SK-N-SH treated with all-trans-retinoic acid at 6 μM for 48 hours (cell line): ENCODE results near the gene OR6N1.

Source experiments
- ATAC-seq: fragments of 200-7000 bp; cut with Tn5 transposase; 3 replicates; pipeline ENCODE4 v1.9.1; 2020; ENCODE audit warnings: mild to moderate bottlenecking, moderate library complexity
- ARNTL ChIP-seq: fragments of 450-650 bp; formaldehyde crosslinking; IDR thresholded peaks from 2 replicates; pipeline ENCODE4 v1.5.0; 2020; ENCODE audit warnings: low read depth, mild to moderate bottlenecking, moderate library complexity, borderline replicate concordance
- BACH2 ChIP-seq: fragments of 250-450 bp; sonication (Bioruptor Pico); IDR thresholded peaks from 2 replicates; pipeline ENCODE4 v1.9.0; 2021; ENCODE audit warnings: mild to moderate bottlenecking, borderline replicate concordance
- CSDC2 ChIP-seq: fragments of 250-450 bp; sonication (Bioruptor Pico); IDR thresholded peaks from 2 replicates; pipeline ENCODE4 v1.5.0; 2020; ENCODE audit warnings: mild to moderate bottlenecking, moderate library complexity
- ESRRG ChIP-seq: fragments of 250-450 bp; sonication (Bioruptor Pico); IDR thresholded peaks from 2 replicates; pipeline ENCODE4 v1.6.1; 2021; ENCODE audit warnings: mild to moderate bottlenecking
- GLIS3 ChIP-seq: fragments of 250-450 bp; sonication (Bioruptor Pico); IDR thresholded peaks from 2 replicates; pipeline ENCODE4 v1.5.0; 2020; ENCODE audit warnings: mild to moderate bottlenecking, moderate library complexity
- ISL1 ChIP-seq: fragments of 250-450 bp; sonication (Bioruptor Pico); IDR thresholded peaks from 2 replicates; pipeline ENCODE4 v2.1.2; 2022; ENCODE audit warnings: mild to moderate bottlenecking, moderate library complexity
- OSR1 ChIP-seq: fragments of 250-450 bp; sonication (Bioruptor Pico); IDR thresholded peaks from 2 replicates; pipeline ENCODE4 v1.8.0; 2022; ENCODE audit warnings: moderate library complexity, mild to moderate bottlenecking, inconsistent platforms
- PPARA ChIP-seq: fragments of 250-450 bp; sonication (Bioruptor Pico); IDR thresholded peaks from 2 replicates; pipeline ENCODE4 v1.5.0; 2020; ENCODE audit warnings: mild to moderate bottlenecking, borderline replicate concordance
- RARB ChIP-seq: fragments of 250-450 bp; sonication (Bioruptor Pico); IDR thresholded peaks from 2 replicates; pipeline ENCODE4 v1.8.0; 2021; ENCODE audit warnings: mild to moderate bottlenecking, moderate library complexity
- TCF4 ChIP-seq: fragments of 250-450 bp; sonication (Bioruptor Pico); IDR thresholded peaks from 2 replicates; pipeline ENCODE4 v1.8.0; 2021; ENCODE audit warnings: mild to moderate bottlenecking, moderate library complexity, borderline replicate concordance
- TOX ChIP-seq: fragments of 250-450 bp; sonication (Bioruptor Pico); IDR thresholded peaks from 2 replicates; pipeline ENCODE4 v1.8.0; 2021; ENCODE audit warnings: mild to moderate bottlenecking, moderate library complexity, borderline replicate concordance
- ZC3H10 ChIP-seq: fragments of 250-450 bp; sonication (Bioruptor Pico); IDR thresholded peaks from 2 replicates; pipeline ENCODE4 v1.5.1; 2021; ENCODE audit warnings: mild to moderate bottlenecking, moderate library complexity
- ZFP30 ChIP-seq: fragments of 450-650 bp; formaldehyde crosslinking; IDR thresholded peaks from 2 replicates; pipeline ENCODE4 v1.5.0; 2022; ENCODE audit warnings: mild to moderate bottlenecking, moderate library complexity
- ZNF565 ChIP-seq: fragments of 450-650 bp; formaldehyde crosslinking; conservative IDR thresholded peaks from 2 replicates; pipeline ENCODE4 v1.5.0; 2020; ENCODE audit warnings: low read depth, mild to moderate bottlenecking, moderate library complexity
- ZNF70 ChIP-seq: fragments of 450-650 bp; formaldehyde crosslinking; IDR thresholded peaks from 2 replicates; pipeline ENCODE4 v1.5.0; 2020; ENCODE audit warnings: mild to moderate bottlenecking, moderate library complexity
- ZNF8 ChIP-seq: fragments of 450-650 bp; formaldehyde crosslinking; IDR thresholded peaks from 2 replicates; pipeline ENCODE4 v1.5.0; 2020; ENCODE audit warnings: mild to moderate bottlenecking, moderate library complexity
- TF ChIP-seq, protein P1 (sequence below): fragments of 250-450 bp; sonication (Bioruptor Pico); IDR thresholded peaks from 2 replicates; pipeline ENCODE4 v1.8.0; 2021; ENCODE audit warnings: low read depth, mild to moderate bottlenecking, moderate library complexity, borderline replicate concordance
- TF ChIP-seq, protein P2 (sequence below): fragments of 250-450 bp; sonication (Bioruptor Pico); IDR thresholded peaks from 2 replicates; pipeline ENCODE4 v1.5.0; 2020; ENCODE audit warnings: mild to moderate bottlenecking, moderate library complexity
- TF ChIP-seq, protein P3 (sequence below): fragments of 250-450 bp; sonication (Bioruptor Pico); IDR thresholded peaks from 2 replicates; pipeline ENCODE4 v1.8.0; 2020; ENCODE audit warnings: mild to moderate bottlenecking, moderate library complexity, borderline replicate concordance
- TF ChIP-seq, protein P4 (sequence below): fragments of 250-450 bp; sonication (Bioruptor Pico); IDR thresholded peaks from 2 replicates; pipeline ENCODE4 v1.5.1; 2020; ENCODE audit warnings: low read depth, mild to moderate bottlenecking, moderate library complexity
- TF ChIP-seq, protein P5 (sequence below): fragments of 250-450 bp; sonication (Bioruptor Pico); IDR thresholded peaks from 2 replicates; pipeline ENCODE4 v1.5.1; 2021; ENCODE audit warnings: mild to moderate bottlenecking, moderate library complexity

Gene OR6N1

DNA sequence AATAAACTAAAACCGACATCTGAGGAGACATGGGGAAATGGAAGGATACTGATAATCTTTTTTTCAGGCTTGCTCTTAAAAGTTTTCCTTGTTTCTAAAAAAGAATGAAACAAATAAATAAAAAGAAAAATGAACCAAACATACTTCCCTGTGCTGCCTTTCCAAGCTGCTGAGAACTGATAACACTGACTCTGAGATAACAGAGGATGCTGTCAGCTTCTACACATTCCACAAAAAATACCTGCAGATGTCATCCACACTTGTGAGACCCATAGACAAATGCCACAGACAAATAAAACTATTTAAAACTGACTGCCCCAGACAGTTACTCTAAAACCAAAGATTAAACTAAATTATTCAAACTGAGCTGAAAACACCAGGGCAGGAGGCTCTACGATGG is 39.5 kb downstream of the OR6N1 start:
- no peak for TF ChIP-seq ZC3H10 (CRISPR knock-in tag)
- no peak for TF ChIP-seq TOX (CRISPR knock-in tag)
- no peak for TF ChIP-seq RARB (CRISPR knock-in tag)
- TF ChIP-seq ESRRG (CRISPR knock-in tag) = no peak
- no peak for TF ChIP-seq ZNF8 (CRISPR knock-in tag)
- no peak for TF ChIP-seq ZFP30 (CRISPR knock-in tag)
- no peak for TF ChIP-seq CSDC2 (CRISPR knock-in tag)
- no peak for TF ChIP-seq TCF4 (CRISPR knock-in tag)
- TF ChIP-seq ZNF565 (CRISPR knock-in tag) = no peak
- no peak for TF ChIP-seq GLIS3 (CRISPR knock-in tag)
- TF ChIP-seq ISL1 (CRISPR knock-in tag) = no peak
- no peak for TF ChIP-seq ZNF70 (CRISPR knock-in tag)
- TF ChIP-seq, protein P1, sequence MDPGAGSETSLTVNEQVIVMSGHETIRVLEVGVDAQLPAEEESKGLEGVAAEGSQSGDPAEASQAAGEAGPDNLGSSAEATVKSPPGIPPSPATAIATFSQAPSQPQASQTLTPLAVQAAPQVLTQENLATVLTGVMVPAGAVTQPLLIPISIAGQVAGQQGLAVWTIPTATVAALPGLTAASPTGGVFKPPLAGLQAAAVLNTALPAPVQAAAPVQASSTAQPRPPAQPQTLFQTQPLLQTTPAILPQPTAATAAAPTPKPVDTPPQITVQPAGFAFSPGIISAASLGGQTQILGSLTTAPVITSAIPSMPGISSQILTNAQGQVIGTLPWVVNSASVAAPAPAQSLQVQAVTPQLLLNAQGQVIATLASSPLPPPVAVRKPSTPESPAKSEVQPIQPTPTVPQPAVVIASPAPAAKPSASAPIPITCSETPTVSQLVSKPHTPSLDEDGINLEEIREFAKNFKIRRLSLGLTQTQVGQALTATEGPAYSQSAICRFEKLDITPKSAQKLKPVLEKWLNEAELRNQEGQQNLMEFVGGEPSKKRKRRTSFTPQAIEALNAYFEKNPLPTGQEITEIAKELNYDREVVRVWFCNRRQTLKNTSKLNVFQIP = no peak
- TF ChIP-seq, protein P2, sequence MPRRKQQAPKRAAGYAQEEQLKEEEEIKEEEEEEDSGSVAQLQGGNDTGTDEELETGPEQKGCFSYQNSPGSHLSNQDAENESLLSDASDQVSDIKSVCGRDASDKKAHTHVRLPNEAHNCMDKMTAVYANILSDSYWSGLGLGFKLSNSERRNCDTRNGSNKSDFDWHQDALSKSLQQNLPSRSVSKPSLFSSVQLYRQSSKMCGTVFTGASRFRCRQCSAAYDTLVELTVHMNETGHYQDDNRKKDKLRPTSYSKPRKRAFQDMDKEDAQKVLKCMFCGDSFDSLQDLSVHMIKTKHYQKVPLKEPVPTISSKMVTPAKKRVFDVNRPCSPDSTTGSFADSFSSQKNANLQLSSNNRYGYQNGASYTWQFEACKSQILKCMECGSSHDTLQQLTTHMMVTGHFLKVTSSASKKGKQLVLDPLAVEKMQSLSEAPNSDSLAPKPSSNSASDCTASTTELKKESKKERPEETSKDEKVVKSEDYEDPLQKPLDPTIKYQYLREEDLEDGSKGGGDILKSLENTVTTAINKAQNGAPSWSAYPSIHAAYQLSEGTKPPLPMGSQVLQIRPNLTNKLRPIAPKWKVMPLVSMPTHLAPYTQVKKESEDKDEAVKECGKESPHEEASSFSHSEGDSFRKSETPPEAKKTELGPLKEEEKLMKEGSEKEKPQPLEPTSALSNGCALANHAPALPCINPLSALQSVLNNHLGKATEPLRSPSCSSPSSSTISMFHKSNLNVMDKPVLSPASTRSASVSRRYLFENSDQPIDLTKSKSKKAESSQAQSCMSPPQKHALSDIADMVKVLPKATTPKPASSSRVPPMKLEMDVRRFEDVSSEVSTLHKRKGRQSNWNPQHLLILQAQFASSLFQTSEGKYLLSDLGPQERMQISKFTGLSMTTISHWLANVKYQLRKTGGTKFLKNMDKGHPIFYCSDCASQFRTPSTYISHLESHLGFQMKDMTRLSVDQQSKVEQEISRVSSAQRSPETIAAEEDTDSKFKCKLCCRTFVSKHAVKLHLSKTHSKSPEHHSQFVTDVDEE (CRISPR knock-in tag) = no peak
- TF ChIP-seq, protein P3, sequence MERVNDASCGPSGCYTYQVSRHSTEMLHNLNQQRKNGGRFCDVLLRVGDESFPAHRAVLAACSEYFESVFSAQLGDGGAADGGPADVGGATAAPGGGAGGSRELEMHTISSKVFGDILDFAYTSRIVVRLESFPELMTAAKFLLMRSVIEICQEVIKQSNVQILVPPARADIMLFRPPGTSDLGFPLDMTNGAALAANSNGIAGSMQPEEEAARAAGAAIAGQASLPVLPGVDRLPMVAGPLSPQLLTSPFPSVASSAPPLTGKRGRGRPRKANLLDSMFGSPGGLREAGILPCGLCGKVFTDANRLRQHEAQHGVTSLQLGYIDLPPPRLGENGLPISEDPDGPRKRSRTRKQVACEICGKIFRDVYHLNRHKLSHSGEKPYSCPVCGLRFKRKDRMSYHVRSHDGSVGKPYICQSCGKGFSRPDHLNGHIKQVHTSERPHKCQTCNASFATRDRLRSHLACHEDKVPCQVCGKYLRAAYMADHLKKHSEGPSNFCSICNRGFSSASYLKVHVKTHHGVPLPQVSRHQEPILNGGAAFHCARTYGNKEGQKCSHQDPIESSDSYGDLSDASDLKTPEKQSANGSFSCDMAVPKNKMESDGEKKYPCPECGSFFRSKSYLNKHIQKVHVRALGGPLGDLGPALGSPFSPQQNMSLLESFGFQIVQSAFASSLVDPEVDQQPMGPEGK (CRISPR knock-in tag) = no peak
- TF ChIP-seq PPARA (CRISPR knock-in tag) = no peak
- no peak for TF ChIP-seq OSR1 (CRISPR knock-in tag)
- no peak for TF ChIP-seq ARNTL (CRISPR knock-in tag)
- no peak for ATAC-seq

DNA sequence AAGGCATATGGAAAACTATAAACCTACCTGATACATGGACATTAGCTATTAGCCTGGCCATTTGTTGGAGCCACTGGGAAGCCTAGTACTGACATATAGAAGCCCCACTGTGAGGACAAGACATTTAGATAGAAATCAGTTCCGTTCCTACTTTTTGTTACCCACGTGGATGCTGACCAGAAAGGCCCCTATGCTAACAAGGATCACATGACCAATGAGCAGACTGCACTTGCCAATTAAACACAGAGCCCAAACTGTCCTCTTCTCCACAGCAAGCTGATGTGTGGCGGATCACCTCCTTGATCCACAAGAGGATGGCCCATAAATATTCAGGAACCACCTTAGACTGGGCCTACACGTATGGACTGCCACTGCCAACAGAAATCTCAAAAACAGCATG is 40.3 kb downstream of the OR6N1 start:
- TF ChIP-seq TCF4 (CRISPR knock-in tag) (no peak), ARNTL (CRISPR knock-in tag) (no peak), BACH2 (CRISPR knock-in tag) (no peak), ESRRG (CRISPR knock-in tag) (no peak), CSDC2 (CRISPR knock-in tag) (no peak)
- TF ChIP-seq, protein P4, sequence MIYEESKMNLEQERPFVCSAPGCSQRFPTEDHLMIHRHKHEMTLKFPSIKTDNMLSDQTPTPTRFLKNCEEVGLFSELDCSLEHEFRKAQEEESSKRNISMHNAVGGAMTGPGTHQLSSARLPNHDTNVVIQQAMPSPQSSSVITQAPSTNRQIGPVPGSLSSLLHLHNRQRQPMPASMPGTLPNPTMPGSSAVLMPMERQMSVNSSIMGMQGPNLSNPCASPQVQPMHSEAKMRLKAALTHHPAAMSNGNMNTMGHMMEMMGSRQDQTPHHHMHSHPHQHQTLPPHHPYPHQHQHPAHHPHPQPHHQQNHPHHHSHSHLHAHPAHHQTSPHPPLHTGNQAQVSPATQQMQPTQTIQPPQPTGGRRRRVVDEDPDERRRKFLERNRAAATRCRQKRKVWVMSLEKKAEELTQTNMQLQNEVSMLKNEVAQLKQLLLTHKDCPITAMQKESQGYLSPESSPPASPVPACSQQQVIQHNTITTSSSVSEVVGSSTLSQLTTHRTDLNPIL = no peak
- TF ChIP-seq, protein P5, sequence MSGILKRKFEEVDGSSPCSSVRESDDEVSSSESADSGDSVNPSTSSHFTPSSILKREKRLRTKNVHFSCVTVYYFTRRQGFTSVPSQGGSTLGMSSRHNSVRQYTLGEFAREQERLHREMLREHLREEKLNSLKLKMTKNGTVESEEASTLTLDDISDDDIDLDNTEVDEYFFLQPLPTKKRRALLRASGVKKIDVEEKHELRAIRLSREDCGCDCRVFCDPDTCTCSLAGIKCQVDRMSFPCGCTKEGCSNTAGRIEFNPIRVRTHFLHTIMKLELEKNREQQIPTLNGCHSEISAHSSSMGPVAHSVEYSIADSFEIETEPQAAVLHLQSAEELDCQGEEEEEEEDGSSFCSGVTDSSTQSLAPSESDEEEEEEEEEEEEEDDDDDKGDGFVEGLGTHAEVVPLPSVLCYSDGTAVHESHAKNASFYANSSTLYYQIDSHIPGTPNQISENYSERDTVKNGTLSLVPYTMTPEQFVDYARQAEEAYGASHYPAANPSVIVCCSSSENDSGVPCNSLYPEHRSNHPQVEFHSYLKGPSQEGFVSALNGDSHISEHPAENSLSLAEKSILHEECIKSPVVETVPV (CRISPR knock-in tag) = no peak
- TF ChIP-seq, protein P2 (CRISPR knock-in tag) = no peak
- TF ChIP-seq, protein P3 (CRISPR knock-in tag) = no peak
- no peak for ATAC-seq
